DMS 273 (cell line): ENCODE measurements around the gene SBNO2.

Experiments used
- DNase-seq: peaks from one replicate; lab custom pipeline; 2025; ENCODE audit not compliant: unreplicated experiment; lab: John Stamatoyannopoulos, UW

Gene SBNO2

GRCh38 chr19:1106841-1107660, 67.0 kb downstream of the SBNO2 start:
- DNase-seq = peak; percentile 62

GRCh38 chr19:1105873-1106840, 67.9 kb downstream of the SBNO2 start:
- DNase-seq = no peak

GRCh38 chr19:1105008-1105872, 68.8 kb downstream of the SBNO2 start:
- peak; percentile 74 for DNase-seq

- DNase-seq = peak; percentile 87
These were observed 69.6 kb downstream of the SBNO2 start for GRCh38 chr19:1104311-1105007.

GRCh38 chr19:1103708-1104310, 70.3 kb downstream of the SBNO2 start, which contains the start of gene GPX4:
GPX4 (plus strand) TSS chr19:1103994; CDS start chr19:1104044, 50 bp downstream.
- DNase-seq = peak; percentile 100

GRCh38 chr19:1103132-1103707, 70.8 kb downstream of the SBNO2 start:
- DNase-seq = no peak

GRCh38 chr19:1102407-1103131, 71.5 kb downstream of the SBNO2 start:
- peak; percentile 43 for DNase-seq

- DNase-seq = no peak
These were observed 72.8 kb downstream of the SBNO2 start for GRCh38 chr19:1101337-1101698.

GRCh38 chr19:1098177-1099051, 75.7 kb downstream of the SBNO2 start:
- DNase-seq = peak; percentile 45

GRCh38 chr19:1097810-1098176, 76.3 kb downstream of the SBNO2 start:
- DNase-seq = no peak

- DNase-seq = peak; percentile 99
These were observed 78.9 kb downstream of the SBNO2 start, which contains the start of gene POLR2E for GRCh38 chr19:1094978-1095701. POLR2E (minus strand) TSS chr19:1095375; CDS start chr19:1095315, 60 bp downstream.

- no peak for DNase-seq
These were observed 79.5 kb downstream of the SBNO2 start for GRCh38 chr19:1094655-1094977.

GRCh38 chr19:1093811-1094553, 80.1 kb downstream of the SBNO2 start:
- no peak for DNase-seq

GRCh38 chr19:1093330-1093729, 80.7 kb downstream of the SBNO2 start:
- DNase-seq = no peak

GRCh38 chr19:1091544-1092175, 82.4 kb downstream of the SBNO2 start:
- no peak for DNase-seq
